ENCODE data around the gene KLF13. TPM values are rescaled to one million over a fixed set of nuclear protein-coding genes. Genes with fewer than 3 reads are reported as not detected.

KLF13 gene
- polyA plus RNA-seq, 1 donor (not counting 4 experiments of a cell fraction or from before 2014, with no cell fraction given) = 66.7 TPM

DNA sequence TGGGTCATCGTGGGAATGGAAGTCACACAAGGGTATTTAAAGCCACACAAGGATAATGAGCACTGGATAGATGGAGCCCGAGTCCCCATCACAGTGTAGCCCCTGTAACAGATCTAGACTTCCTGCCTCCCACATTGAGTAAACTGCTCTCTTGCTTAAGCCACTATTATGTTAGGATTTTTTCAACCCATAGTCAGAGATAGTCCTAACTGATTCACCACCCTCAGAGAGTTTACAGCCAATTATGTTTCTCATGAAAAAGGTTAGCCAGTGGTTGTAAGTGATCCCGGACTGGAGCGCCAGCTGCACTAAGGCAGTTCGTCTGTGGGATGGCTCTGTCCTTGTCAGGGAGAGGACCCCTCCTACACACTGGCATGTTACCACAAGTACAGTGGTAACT, 77.0 kb downstream of the KLF13 start:
- no peak for DNase-seq (ENCODE audit: low read depth, low spot score)
- Histone ChIP-seq H3K9me3 (ENCODE audit: control insufficient read depth, low read depth, low read length) (no peaks in the 10 kb centered on the region), H3K9ac (ENCODE audit: control insufficient read depth, extremely low read depth, insufficient read depth, low read length) (no peak overlapping the region), H3K79me2 (ENCODE audit: control insufficient read depth, insufficient read depth, low read length) (no peaks in the 10 kb centered on the region), H2AFZ (ENCODE audit: control insufficient read depth, low read length) (no peak overlapping the region), H3K4me2 (ENCODE audit: control insufficient read depth, extremely low read depth, insufficient read depth, low read depth, low read length) (no peak overlapping the region), H3K4me1 (ENCODE audit: control insufficient read depth, extremely low read depth, insufficient read depth, low read length) (peaks cover 39% of the 10 kb centered on the region), H3K4me3 (ENCODE audit: control insufficient read depth in 2 of 3, extremely low read depth in 1 of 3, insufficient read depth in 2 of 3, low read depth in 1 of 3, low read length in 3 of 3) (no peak overlapping the region), H3K36me3 (ENCODE audit: control insufficient read depth in 2 of 2, extremely low read depth in 1 of 2, insufficient read depth in 2 of 2, low read length in 2 of 2) (no peaks in the 10 kb centered on the region), H4K20me1 (ENCODE audit: control insufficient read depth, extremely low read depth, insufficient read depth, low read length) (no peaks in the 10 kb centered on the region), H3K9me1 (ENCODE audit: control insufficient read depth, extremely low read depth, insufficient read depth, low read length) (no peaks in the 10 kb centered on the region), H3K27ac (ENCODE audit: control insufficient read depth, insufficient read depth, low read length) (no peak overlapping the region), H3K27me3 (ENCODE audit: control insufficient read depth, extremely low read depth, insufficient read depth, low read length) (no peaks in the 10 kb centered on the region)
- dilution Hi-C loops (cut with MboI; ENCODE audit: extremely low pct_ligation_motif_present, low sequenced_read_pairs) = no loop called here
- TF ChIP-seq, protein P1, sequence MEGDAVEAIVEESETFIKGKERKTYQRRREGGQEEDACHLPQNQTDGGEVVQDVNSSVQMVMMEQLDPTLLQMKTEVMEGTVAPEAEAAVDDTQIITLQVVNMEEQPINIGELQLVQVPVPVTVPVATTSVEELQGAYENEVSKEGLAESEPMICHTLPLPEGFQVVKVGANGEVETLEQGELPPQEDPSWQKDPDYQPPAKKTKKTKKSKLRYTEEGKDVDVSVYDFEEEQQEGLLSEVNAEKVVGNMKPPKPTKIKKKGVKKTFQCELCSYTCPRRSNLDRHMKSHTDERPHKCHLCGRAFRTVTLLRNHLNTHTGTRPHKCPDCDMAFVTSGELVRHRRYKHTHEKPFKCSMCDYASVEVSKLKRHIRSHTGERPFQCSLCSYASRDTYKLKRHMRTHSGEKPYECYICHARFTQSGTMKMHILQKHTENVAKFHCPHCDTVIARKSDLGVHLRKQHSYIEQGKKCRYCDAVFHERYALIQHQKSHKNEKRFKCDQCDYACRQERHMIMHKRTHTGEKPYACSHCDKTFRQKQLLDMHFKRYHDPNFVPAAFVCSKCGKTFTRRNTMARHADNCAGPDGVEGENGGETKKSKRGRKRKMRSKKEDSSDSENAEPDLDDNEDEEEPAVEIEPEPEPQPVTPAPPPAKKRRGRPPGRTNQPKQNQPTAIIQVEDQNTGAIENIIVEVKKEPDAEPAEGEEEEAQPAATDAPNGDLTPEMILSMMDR (optimal IDR thresholded peaks at IDR 0.05 in 1 of 3, IDR thresholded peaks at IDR 0.05 in 1 of 3, conservative IDR thresholded peaks at IDR 0.05 in 1 of 3; ENCODE audit: extremely low read depth in 1 of 3, insufficient read depth in 2 of 3, low read length in 3 of 3) = no peak
- no peak for TF ChIP-seq EZH2 (IDR thresholded peaks at IDR 0.05; ENCODE audit: low read length)
- FAIRE-seq = no peak

DNA sequence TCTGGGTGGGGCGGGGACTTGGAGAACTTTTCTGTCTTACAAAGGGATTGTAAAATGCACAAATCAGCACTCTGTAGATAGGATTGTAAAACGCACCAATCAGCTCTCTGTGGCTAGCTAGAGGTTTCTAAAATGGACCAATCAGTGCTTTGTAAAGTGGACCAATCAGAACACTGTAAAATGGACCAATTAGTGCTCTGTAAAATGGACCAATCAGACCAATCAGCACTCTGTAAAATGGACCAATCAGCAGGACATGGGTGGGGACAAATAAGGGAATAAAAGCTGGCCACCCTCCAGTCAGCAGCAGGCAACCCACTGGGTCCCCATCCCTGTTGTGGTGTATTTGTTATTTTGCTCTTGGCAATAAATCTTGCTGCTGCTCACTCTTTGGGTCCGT, 77.7 kb downstream of the KLF13 start:
- Histone ChIP-seq H3K4me1 (ENCODE audit: control insufficient read depth, extremely low read depth, insufficient read depth, low read length) (peaks cover 31% of the 10 kb centered on the region), H3K27ac (ENCODE audit: control insufficient read depth, insufficient read depth, low read length) (no peak overlapping the region), H2AFZ (ENCODE audit: control insufficient read depth, low read length) (no peak overlapping the region), H3K9me1 (ENCODE audit: control insufficient read depth, extremely low read depth, insufficient read depth, low read length) (no peaks in the 10 kb centered on the region), H3K4me3 (ENCODE audit: control insufficient read depth in 2 of 3, extremely low read depth in 1 of 3, insufficient read depth in 2 of 3, low read depth in 1 of 3, low read length in 3 of 3) (no peak overlapping the region), H3K9ac (ENCODE audit: control insufficient read depth, extremely low read depth, insufficient read depth, low read length) (no peak overlapping the region), H3K36me3 (ENCODE audit: control insufficient read depth in 2 of 2, extremely low read depth in 1 of 2, insufficient read depth in 2 of 2, low read length in 2 of 2) (no peaks in the 10 kb centered on the region), H3K4me2 (ENCODE audit: control insufficient read depth, extremely low read depth, insufficient read depth, low read depth, low read length) (no peak overlapping the region), H4K20me1 (ENCODE audit: control insufficient read depth, extremely low read depth, insufficient read depth, low read length) (no peaks in the 10 kb centered on the region), H3K79me2 (ENCODE audit: control insufficient read depth, insufficient read depth, low read length) (no peaks in the 10 kb centered on the region), H3K27me3 (ENCODE audit: control insufficient read depth, extremely low read depth, insufficient read depth, low read length) (no peaks in the 10 kb centered on the region), H3K9me3 (ENCODE audit: control insufficient read depth, low read depth, low read length) (no peaks in the 10 kb centered on the region)
- DNase-seq (ENCODE audit: low read depth, low spot score) = no peak
- dilution Hi-C loops (cut with MboI; ENCODE audit: extremely low pct_ligation_motif_present, low sequenced_read_pairs) = no loop called here
- no peak for FAIRE-seq
- no peak for TF ChIP-seq EZH2 (IDR thresholded peaks at IDR 0.05; ENCODE audit: low read length)
- TF ChIP-seq, protein P1 (optimal IDR thresholded peaks at IDR 0.05 in 1 of 3, IDR thresholded peaks at IDR 0.05 in 1 of 3, conservative IDR thresholded peaks at IDR 0.05 in 1 of 3; ENCODE audit: extremely low read depth in 1 of 3, insufficient read depth in 2 of 3, low read length in 3 of 3) = no peak
